Activated CD4-positive, alpha-beta T cell treated with anti-CD3 and anti-CD28 coated beads for 24 hours (primary cell): Measurements from ENCODE around the gene BIRC6.
"Not testable (repeated sequence)": the region's sequence is repeated elsewhere in the genome, so short reads cannot be mapped to it uniquely, and the experiment has no call there.

Experiments used
- DNase-seq, 2 donors: peaks; one replicate each; pipeline ENCODE4 v3.0.0-alpha.2; 2020; ENCODE audit warnings: low read depth in 2 of 2

BIRC6 gene

GRCh38 chr2:32442020-32442467 lies 85.2 kb downstream of the BIRC6 start:
- no peak for DNase-seq

- no peak for DNase-seq
Observed at GRCh38 chr2:32446369-32446768, 89.5 kb downstream of the BIRC6 start.

GRCh38 chr2:32450851-32451250 lies 94.0 kb downstream of the BIRC6 start:
- DNase-seq: no peak

- DNase-seq: no peak
Observed at GRCh38 chr2:32452338-32453064, 95.7 kb downstream of the BIRC6 start.

- no peak for DNase-seq
Observed at GRCh38 chr2:32453242-32454062, 96.6 kb downstream of the BIRC6 start.

GRCh38 chr2:32455816-32456215 lies 99.0 kb downstream of the BIRC6 start:
- DNase-seq: no peak

- DNase-seq: no peak
Observed at GRCh38 chr2:32456808-32457207, 100.0 kb downstream of the BIRC6 start.

- no peak for DNase-seq
Observed at GRCh38 chr2:32457814-32458213, 101.0 kb downstream of the BIRC6 start.

GRCh38 chr2:32460861-32461260 lies 104.0 kb downstream of the BIRC6 start:
- not testable (repeated sequence) for DNase-seq

GRCh38 chr2:32463110-32463509 lies 106.3 kb downstream of the BIRC6 start:
- DNase-seq: no peak

- DNase-seq: no peak
Observed at GRCh38 chr2:32464431-32464830, 107.6 kb downstream of the BIRC6 start.

- DNase-seq: no peak
Observed at GRCh38 chr2:32472605-32473004, 115.8 kb downstream of the BIRC6 start.

GRCh38 chr2:32474381-32474780 lies 117.6 kb downstream of the BIRC6 start:
- DNase-seq: no peak

GRCh38 chr2:32478889-32479620 lies 122.2 kb downstream of the BIRC6 start:
- no peak for DNase-seq

- no peak for DNase-seq
Observed at GRCh38 chr2:32479993-32480392, 123.2 kb downstream of the BIRC6 start.

GRCh38 chr2:32482471-32482870 lies 125.6 kb downstream of the BIRC6 start:
- no peak for DNase-seq

- no peak for DNase-seq
Observed at GRCh38 chr2:32484937-32485336, 128.1 kb downstream of the BIRC6 start.

- DNase-seq: no peak
Observed at GRCh38 chr2:32485399-32485798, 128.6 kb downstream of the BIRC6 start.

- DNase-seq: no peak
Observed at GRCh38 chr2:32489061-32489460, 132.2 kb downstream of the BIRC6 start.

GRCh38 chr2:32491346-32491745 lies 134.5 kb downstream of the BIRC6 start:
- DNase-seq: no peak

GRCh38 chr2:32495139-32495538 lies 138.3 kb downstream of the BIRC6 start:
- DNase-seq: no peak

- DNase-seq: no peak
Observed at GRCh38 chr2:32496662-32497061, 139.8 kb downstream of the BIRC6 start.
